ENCODE measurements around the gene UGT1A4. TPM values are rescaled to one million over a fixed set of nuclear protein-coding genes. Genes with fewer than 3 reads are reported as not detected.

Gene UGT1A4
- total and polyA plus RNA-seq, 11 donors, result not detected

- Histone ChIP-seq H3K9me3 (peaks cover 0 to 8% (median 0%) of the 10 kb centered on the region in 12 donors), H3K36me3 (no peaks in the 10 kb centered on the region), H3K27me3 (peaks cover 0 to 6% (median 0%) of the 10 kb centered on the region in 9 donors), H3K4me3 (no peak overlapping the region), H3K4me1 (no peaks in the 10 kb centered on the region), H3K27ac (no peak overlapping the region)
- ATAC-seq (no peak), DNase-seq (peak in 1 of 5 donors; percentile 42)
- 79 to 85% (median 80%) methylated on average over 3 of the region's 3 CpGs for WGBS, 4 donors
- TF ChIP-seq CTCF (IDR thresholded peaks at IDR 0.05), result no peak
- TF ChIP-seq POLR2A (IDR thresholded peaks at IDR 0.05), result no peak
- intact Hi-C loops (cut with DNase I), result no loop called here
Observed at GRCh38 chr2:233817361-233817911, 98.9 kb downstream of the UGT1A4 start.

- peaks cover 0 to 8% (median 0%) of the 10 kb centered on the region in 12 donors for H3K9me3 ChIP-seq
- no peak for ATAC-seq
- TF ChIP-seq POLR2A (IDR thresholded peaks at IDR 0.05) (no peak), CTCF (IDR thresholded peaks at IDR 0.05) (no peak)
- H3K27me3 ChIP-seq, result peaks cover 0 to 6% (median 0%) of the 10 kb centered on the region in 9 donors
- no peak overlapping the region for H3K4me3 ChIP-seq
- no peak for DNase-seq
- no peak overlapping the region for H3K27ac ChIP-seq
- no peaks in the 10 kb centered on the region for H3K36me3 ChIP-seq
- H3K4me1 ChIP-seq, result no peaks in the 10 kb centered on the region
- 83 to 93% (median 92%) methylated on average over 8 to 11 of the region's 11 CpGs for WGBS, 4 donors
- intact Hi-C loops (cut with DNase I), result no loop called here
Observed at GRCh38 chr2:233817995-233818638, 99.6 kb downstream of the UGT1A4 start.

- Histone ChIP-seq H3K36me3 (no peaks in the 10 kb centered on the region), H3K27me3 (peaks cover 0 to 6% (median 0%) of the 10 kb centered on the region in 9 donors), H3K27ac (no peak overlapping the region), H3K4me1 (no peaks in the 10 kb centered on the region), H3K9me3 (peaks cover 0 to 8% (median 0%) of the 10 kb centered on the region in 12 donors), H3K4me3 (no peak overlapping the region)
- no peak for TF ChIP-seq POLR2A (IDR thresholded peaks at IDR 0.05)
- no peak for TF ChIP-seq CTCF (IDR thresholded peaks at IDR 0.05)
- ATAC-seq (peak in 1 of 4 donors; percentile 10), DNase-seq (no peak)
- 69 to 80% (median 76%) methylated on average over 15 to 17 of the region's 17 CpGs for WGBS, 4 donors
- intact Hi-C loops (cut with DNase I), result no loop called here
Observed at GRCh38 chr2:233818639-233819621, 100.4 kb downstream of the UGT1A4 start.
